UCSD-AML1 (cell line): Measurements from ENCODE around the gene AFF1.
"Not testable (repeated sequence)": the region's sequence is repeated elsewhere in the genome, so short reads cannot be mapped to it uniquely, and the experiment has no call there.

Source experiments
- DNase-seq: peaks from one replicate; lab custom pipeline; 2025; ENCODE audit not compliant: unreplicated experiment; lab: John Stamatoyannopoulos, UW

AFF1 gene

GRCh38 chr4:86977621-86978184, 42.9 kb downstream of the AFF1 start:
- no peak for DNase-seq

GRCh38 chr4:86978709-86979108, 43.9 kb downstream of the AFF1 start:
- DNase-seq = no peak

- no peak for DNase-seq
Observed at GRCh38 chr4:86980230-86980629, 45.4 kb downstream of the AFF1 start.

GRCh38 chr4:86981789-86982188, 47.0 kb downstream of the AFF1 start:
- no peak for DNase-seq

GRCh38 chr4:86985852-86986251, 51.0 kb downstream of the AFF1 start:
- DNase-seq = not testable (repeated sequence)

GRCh38 chr4:86989658-86990057, 54.8 kb downstream of the AFF1 start:
- DNase-seq = not testable (repeated sequence)

- DNase-seq = no peak
Observed at GRCh38 chr4:86990510-86990909, 55.7 kb downstream of the AFF1 start.

GRCh38 chr4:86991994-86992393, 57.2 kb downstream of the AFF1 start:
- no peak for DNase-seq

GRCh38 chr4:86993909-86994681, 59.3 kb downstream of the AFF1 start:
- DNase-seq = no peak

- DNase-seq = no peak
Observed at GRCh38 chr4:86994686-86995085, 59.9 kb downstream of the AFF1 start.

GRCh38 chr4:86996510-86996909, 61.7 kb downstream of the AFF1 start:
- not testable (repeated sequence) for DNase-seq

- DNase-seq = no peak
Observed at GRCh38 chr4:86999136-86999643, 64.4 kb downstream of the AFF1 start.

GRCh38 chr4:87002682-87003043, 67.9 kb downstream of the AFF1 start:
- DNase-seq = no peak

GRCh38 chr4:87003266-87003665, 68.5 kb downstream of the AFF1 start:
- DNase-seq = no peak

- no peak for DNase-seq
Observed at GRCh38 chr4:87005369-87005689, 70.5 kb downstream of the AFF1 start.

GRCh38 chr4:87005690-87006425, 71.0 kb downstream of the AFF1 start:
- peak; percentile 19 for DNase-seq

- no peak for DNase-seq
Observed at GRCh38 chr4:87006426-87006675, 71.5 kb downstream of the AFF1 start.

- DNase-seq = peak; percentile 95
Observed at GRCh38 chr4:87006676-87007527, 72.1 kb downstream of the AFF1 start.

- peak; percentile 35 for DNase-seq
Observed at GRCh38 chr4:87007528-87008446, 73.0 kb downstream of the AFF1 start.

- DNase-seq = peak; percentile 26
Observed at GRCh38 chr4:87009095-87009648, 74.4 kb downstream of the AFF1 start.
